HG03064 (cell line): ENCODE measurements around the gene OPA1.

Experiments used
- ATAC-seq: cut with Tn5 transposase; IDR thresholded peaks from one replicate; pipeline ENCODE4 v1.9.1; 2021; ENCODE audit warnings: low read depth; ENCODE audit not compliant: unreplicated experiment

The OPA1 gene

DNA sequence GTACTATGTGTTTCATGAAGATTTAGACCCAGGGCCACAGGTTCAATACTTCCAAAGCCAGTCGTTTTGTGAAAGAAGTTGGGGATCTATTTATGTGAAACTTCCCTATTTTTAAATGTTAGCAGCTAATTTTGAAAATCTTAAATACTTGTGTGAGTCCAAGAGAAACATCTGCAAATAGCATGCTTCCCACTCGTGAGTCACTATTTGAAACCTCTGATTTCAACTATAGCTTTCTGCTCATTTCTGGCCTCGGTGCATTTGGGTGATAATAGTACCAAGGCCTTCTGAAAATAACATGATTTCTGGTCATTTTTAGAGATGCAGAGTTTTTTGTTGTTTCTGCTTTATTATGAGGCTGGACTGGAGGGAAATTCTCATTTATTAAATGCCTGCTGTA, 110.0 kb downstream of the OPA1 start:
- ATAC-seq: no peak

DNA sequence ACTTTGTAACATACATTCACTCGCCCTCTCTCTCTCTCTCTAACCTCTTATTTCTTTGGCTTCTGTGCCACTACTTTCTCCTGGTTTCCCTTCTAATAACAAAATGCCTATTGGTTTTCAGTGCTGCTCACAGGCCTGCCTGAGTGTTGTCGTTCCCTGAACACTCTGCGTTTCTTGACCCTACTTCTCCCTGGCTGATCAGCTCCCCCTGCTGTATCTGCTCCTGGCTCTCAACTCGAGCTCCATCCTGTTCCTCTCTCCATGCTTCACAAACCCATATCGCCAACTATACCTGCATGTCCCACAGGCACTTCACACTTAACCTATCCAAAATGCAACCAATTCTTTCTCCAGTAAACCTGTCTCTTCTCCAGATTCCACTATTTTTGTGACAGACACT, 111.4 kb downstream of the OPA1 start:
- ATAC-seq: no peak

DNA sequence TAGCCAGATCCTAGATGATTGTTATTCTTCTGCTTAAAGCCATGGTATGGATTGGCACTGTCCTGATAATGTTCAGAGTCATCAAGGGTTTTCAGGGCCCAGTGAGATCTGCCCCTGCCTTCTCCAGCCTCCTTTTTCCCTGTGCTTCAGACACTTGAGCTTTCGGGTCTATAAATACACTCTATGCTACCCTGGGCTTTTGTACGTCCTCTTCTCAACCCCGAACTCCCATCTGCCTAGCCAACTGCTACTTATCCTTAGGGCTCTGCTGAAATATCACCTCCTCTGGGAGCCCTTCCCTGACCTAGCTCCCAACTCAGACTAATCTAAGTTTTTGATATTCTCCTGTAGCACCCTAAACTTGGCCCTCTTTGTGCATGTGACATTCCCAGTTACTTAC, 115.3 kb downstream of the OPA1 start:
- ATAC-seq: no peak

DNA sequence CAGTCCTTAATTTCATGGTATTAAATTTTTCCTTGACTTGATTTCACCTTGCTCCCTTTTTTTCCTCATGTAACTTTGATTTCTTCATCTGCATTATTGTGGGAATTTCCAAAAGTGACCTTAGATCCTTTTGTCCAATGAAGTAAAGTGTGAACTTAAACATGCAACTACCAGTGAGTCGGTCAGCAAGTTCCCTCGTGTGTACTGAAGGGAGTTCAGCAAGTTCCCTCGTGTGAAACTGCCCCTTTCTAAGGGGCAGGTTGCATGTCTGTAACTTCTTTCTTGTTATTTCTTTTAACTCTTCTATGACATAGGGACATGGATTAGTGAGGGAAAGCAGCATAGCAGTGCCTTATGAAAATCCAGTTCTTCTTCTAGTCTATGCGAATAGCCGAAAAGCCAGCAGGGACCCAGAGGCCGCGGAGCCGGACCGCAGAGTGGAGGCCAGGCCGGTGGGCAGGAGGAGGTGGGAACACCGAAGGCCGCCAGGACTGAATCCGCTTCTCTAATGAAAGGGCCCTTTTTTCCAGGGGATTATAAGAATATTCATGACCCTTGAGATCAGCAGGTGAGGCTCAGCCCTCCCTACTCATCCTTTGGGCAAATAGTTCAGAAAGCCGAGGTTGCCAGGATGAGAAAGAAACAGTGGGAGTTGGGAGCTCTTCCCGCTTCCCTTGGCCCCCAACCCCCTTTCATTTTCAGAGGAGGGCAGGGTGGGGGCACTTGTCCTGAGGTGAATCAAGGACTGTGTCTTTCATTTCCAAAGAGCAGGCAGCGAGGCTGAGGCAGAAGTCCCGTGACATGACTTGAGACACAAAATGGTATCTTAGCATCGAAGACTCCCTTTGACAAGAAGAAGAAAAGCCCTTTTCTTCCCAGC, 117.5 kb downstream of the OPA1 start:
- ATAC-seq: no peak

DNA sequence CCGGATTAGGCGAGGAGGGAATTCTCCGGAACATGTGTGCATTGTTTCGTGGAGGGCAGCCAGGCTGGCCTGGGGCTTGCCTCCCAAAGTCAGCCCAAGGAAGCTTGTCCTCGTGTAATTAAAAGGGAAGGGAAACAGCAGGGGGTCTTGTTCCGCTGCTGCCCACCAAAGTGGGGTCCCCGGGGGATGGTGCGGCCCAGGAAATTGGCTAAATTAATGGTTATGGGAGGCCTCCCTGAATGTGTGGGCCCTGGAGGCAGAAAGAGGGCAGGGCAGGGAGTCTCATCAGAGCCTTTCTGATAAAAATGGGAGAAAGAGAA, 118.1 kb downstream of the OPA1 start:
- ATAC-seq: no peak

DNA sequence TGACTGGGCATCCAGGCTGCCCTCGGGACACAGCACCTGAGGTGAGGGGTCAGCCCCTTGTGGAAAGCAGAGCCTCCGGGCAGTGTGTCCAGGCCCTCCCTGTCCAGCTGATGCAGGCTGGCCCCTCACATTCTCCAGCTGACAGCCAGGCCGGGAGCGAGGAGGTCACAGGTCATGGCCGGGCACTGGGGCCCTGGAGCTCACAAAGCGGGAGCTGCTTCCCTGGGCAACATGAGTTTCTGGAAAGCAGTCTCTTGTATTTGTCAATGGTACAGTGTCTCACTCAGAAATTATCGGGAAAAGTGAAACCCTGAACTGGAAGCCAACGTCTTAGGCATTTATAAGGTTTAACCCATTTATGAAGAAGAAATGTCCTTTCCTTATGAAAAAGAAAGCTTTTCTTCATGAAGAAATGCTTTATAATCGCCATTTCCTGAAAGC, 118.5 kb downstream of the OPA1 start:
- no peak for ATAC-seq

DNA sequence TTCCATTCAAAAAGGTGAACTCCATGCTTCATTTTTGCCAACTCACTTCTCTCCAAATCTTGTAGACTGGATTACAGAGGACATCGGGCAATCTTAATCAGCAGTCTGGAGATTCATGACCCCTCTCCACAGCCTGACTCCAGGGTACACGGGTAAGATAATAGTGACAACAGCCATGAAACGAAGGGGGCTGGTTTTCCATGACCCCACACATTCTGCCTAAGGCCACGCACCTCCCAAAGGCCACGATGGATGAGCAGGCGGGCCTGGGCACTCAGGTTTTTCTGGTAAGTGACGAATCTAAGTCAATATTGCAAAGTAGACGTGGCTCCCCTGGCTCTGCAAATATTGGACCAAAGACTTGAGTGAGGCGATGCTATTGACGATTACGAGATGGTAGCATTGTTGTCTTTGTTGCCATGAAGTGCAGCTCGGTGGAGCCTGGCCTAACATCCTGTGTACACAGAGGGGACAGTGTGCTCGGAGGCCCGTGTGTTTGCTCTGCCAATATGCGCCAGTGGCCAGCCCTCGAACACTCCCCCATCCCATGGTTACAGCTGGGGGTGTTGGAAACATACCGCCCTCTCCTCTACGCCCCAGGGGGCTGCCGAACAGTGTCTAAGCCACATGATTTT, 119.1 kb downstream of the OPA1 start:
- no peak for ATAC-seq

DNA sequence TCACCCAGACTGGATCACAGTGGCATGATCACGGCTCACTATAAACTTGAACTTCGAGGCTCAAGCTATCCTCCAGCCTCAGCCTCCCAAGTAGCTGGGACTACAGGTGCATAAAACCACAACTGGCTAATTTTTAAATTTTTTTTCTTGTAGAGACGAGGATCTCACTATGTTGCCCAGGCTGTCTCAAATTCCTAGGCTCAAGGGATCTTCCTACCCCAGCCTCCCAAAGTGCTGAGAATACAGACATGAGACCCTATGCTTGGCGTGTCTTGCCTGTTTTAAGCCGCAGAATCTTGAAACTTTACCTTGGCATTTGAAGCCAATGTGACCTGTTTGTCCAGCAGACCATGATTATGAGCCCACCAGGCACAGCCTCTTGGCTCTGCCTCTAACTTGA, 119.9 kb downstream of the OPA1 start:
- no peak for ATAC-seq

DNA sequence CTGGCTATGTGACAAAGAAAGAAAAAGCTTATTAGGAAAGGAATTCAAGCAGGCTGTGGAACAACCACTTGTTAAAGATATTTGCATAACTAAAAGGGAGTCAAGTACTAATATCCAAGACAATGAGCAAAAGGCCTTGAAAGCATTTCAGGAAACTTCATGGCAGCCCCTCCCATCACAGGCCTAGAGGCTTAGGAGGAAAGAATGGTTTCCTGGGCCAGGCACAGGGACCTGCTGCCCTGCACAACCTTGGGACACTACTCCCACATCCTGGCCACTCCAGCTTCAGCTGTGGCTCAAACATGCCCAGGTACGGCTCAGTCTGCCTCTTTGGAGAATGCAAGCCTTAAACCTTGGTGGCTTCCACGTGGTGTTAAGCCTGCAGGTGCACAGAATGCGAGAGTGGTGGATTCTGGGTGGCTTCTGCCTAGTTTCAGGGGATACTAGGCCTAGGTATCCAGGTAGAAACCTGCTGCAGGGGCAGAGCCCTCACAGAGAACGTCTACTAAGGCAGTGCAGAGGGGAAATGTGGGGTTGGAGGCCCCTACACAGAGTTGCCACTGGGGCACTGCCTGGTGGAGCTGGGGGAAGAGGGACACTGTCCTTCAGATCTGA, 121.6 kb downstream of the OPA1 start:
- ATAC-seq: no peak

DNA sequence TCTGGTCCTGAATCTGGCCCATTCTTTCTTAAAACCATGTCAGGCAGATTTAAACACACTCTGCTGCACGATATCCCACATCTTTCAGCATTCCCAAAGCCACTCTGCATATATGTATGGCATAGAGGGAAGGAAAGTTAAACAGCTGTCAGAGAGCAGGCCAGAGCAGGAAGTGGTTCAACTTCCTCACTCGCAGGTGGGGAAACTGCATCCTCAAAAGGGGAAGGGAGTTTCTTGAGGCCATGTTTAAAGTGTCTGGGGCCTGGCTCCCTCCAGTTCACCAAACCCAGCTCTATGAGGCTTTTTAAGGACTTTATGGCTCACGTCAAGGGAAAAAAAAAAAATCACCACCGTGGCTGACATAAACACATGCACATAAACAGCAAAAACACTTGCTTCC, 123.1 kb downstream of the OPA1 start:
- ATAC-seq: no peak

DNA sequence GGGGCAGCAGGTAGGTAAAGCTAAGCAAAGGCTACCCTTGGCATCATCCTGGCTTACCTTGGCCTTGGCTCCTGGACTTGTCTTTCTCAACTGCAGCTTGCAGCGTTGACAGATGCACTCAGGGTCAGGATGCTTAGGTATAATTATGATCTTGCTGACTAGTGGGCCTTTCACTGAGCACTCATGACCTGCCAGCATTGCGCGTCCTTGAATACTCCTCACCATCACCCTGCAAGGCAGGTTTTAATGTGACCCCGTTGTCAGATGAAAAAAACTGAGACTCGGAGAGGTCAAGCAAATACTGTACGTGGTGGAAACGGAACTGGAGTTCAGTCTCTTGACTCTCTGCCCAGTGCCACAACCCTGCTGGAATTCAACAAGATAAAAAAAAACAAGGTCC, 126.7 kb downstream of the OPA1 start:
- ATAC-seq: no peak

DNA sequence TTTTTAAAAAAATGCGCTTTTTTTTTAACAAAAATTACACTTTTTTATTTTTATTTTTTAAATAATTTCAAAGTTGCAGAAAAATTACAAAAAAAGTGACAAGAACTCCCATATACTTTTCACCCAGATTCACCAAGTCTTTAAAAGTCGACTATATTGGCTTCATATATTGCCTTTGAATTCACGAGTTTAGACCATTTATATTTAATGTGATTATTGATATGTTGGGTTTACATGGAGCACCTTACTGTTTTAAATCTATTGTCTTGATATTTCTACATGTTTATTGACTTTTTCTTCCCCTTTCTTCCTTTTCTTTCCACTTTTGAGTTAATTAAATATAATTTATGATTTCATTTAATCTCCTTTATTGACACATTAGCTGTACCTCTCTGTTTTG, 127.2 kb downstream of the OPA1 start:
- ATAC-seq: no peak

DNA sequence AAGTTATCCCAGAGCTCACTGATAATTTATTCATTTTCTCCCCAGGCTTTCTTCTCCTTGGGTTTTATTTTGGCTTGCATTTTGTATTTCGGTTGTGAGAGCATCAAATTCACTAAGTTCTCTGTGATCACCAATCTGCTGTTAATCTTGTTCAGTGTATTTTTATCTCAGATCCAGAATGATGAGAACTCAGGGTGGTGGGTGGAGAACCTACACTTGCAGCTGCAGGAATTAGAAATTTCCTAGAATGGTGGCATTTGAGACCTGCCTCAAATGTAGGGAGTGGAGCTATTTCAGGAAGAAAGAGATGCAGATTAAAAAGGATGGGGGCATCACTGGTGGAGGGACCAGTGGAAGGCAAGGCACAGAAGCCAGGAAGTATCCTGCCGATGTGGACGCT, 129.6 kb downstream of the OPA1 start:
- no peak for ATAC-seq

DNA sequence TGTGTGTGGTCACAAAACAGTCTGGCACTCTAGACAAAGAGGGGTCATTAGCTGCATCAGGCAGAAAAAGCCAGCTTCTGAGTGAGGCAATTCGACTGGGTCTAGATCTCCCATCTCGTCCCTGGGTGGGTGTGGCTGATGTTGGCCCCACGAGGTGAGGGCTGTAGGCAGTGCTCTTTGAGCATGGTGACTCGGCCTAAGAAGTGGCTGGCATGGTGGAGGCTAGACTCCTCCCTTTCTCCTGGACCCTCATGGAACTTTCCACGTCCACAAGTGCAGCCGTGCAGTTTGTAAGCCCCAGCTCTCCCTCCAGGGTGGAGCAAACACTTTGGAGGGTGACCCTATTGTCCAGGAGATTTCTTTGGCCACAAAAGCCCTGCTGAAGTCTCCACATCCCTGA, 134.1 kb downstream of the OPA1 start:
- no peak for ATAC-seq

DNA sequence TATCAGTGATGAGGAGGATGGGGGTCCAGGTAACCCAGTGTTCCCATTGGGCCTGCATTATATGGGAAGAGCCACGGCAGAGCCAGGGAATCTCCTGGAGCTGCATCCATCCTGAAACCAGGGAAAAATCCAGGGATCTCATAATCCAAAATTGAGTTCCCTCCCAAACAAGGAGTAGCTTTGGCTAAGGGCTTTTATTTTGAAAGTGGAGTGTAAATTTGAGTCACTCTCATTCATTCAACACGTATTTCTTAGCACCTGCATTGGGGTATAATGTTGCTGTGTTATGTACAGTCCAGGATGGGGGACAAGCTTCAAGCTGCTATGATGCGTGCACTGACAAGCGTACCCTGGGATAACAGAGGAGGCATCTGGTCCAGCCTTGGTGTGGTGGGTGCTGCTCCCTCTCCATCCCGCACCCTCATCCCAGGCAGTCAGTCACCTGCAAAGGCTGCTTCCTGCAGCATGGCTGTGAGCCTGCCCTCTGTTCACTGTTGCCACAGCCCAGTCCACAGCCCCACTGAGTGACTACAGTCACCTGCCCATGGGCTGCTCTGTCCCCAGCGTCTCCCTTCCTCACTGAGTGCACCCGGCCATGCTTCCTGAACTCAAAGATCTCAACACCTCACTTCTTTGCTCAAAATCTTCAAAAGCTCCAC, 135.6 kb downstream of the OPA1 start:
- ATAC-seq: no peak

DNA sequence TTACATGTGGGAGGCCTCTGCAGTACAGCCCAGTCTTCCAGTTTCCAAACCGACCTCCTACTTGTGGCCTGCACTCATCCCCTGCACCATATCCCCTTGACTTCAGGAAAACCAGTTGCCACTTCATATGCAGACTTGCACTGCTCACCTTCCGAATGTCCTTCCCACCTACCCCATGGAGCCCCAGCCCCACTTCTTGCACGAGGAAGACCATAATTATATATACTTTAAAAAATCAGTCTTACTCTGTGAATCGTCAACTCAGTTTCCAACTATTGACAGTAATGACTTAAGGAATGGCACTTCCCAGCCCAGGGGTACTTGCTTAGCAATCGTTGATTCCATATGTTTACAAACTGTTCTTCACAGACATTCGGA, 136.1 kb downstream of the OPA1 start:
- no peak for ATAC-seq

DNA sequence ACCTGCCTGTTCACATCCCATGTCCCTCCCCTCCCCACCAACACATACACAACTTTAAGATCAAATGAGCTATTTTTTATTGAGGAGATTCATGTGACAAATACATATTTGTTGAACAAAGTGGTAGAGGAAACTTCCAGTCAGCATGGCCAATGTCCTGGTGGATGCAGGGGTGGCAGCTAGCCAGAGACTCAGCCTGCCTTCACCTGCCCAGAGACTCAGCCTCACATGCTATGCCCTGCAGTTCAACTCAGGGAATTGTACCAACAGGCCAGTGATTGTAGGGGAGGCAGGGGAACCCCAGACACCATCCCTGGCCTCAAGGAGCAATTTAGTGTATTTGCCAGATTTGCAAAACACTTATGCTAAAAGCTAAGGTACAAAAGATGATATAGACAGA, 136.6 kb downstream of the OPA1 start:
- ATAC-seq: no peak

DNA sequence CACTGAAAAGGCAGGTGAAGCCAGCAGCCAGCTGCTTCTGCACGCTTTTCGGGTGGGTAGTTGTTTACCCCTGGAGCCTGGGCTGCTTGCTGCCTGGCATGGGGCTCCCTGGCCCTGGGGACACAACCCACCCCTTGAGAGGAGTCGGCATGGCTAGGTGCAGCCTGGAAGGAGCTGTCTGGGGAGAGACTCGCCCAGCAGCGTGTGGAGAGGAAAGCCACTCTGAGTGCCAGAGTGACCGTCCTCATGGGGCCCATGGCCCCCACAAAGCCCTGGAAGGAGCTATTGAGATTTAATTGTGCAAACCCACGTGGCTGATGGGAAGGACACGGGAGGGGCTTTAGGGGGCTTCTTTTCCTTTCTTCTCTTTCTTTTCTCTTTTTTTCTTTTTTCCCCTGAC, 137.5 kb downstream of the OPA1 start:
- no peak for ATAC-seq

DNA sequence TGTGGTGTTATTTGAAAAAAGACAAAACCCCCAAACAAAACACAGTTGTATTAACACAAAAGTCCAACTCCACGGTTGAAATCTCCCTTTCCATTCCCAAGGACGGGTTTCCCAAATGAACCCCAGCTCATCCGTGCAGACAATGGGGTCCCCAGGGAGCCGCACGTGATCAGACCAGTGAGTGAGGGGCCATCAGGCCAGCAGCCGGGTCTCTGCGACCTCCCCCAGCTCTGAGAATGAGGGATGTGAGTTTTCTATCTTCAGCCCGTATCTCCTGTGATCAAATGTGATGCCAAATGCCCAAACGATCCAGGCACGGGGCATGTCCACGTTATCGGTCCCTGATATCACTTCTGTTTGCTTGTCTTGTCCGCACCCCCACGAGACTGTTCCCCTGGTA, 138.0 kb downstream of the OPA1 start:
- ATAC-seq: no peak

DNA sequence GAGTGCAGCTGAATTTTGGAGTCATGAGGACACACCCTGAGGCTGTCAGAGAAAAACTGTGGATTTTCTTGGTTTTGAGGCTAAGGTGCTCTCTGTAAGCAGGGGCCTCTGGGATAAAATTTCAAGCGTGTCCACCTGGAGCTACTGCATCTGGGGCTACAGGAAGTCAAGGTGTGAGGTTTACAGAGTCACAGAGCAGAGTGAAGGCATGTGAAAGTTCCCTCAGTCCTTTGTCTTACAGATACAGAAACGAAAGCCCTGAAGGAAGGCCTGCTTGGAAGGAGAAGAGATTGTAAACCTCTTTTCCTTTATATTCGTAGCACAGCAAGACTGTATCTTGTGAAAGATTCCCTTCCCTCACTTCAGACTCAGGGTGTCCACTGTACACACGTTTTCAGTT, 138.6 kb downstream of the OPA1 start:
- no peak for ATAC-seq

DNA sequence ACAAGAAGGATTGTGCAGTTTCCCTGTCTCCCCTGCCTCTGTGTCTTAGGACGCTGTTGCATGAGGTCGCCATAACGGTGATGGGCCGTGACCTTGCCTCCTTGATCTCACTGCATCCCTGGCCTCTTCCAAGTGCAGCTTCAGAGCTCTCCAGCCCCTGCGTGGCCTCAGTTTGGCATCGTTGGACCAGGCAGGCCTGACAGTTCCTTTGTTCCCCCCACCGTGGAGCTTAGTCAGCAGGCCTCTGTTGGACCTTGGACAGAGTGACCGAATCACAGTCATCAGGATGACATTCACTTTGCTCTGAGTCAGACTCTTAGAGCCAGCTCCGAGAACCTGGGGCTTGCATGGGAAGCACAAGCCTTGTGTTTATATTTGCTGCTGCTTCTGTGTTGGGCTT, 139.4 kb downstream of the OPA1 start:
- ATAC-seq: no peak

DNA sequence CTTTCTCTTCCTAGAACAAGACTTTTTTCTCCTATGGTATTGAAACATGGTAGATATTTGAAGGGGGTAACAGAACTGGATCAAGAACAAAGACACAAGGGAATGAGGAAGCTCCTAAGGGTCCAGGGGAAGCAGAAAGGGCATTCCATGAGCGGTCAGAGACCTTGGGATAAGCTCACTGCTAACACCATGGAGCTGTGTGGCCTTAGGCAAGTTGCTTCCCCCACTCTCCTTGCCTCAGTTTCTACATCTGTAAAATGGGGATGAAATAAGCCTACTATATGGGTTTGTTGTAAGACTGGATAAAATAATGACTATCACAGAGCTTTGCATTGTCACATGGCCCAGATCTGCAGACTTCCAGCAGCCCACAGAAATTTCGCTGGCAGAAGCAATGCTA, 139.8 kb downstream of the OPA1 start:
- ATAC-seq: no peak
